Right renal cortex interstitium (tissue), 3 donors: Measurements from ENCODE around the gene MTF1. TPM values are rescaled to one million over a fixed set of nuclear protein-coding genes. Genes with fewer than 3 reads are reported as not detected.

Experiments
- DNase-seq, 3 donors: peaks; one replicate each; pipeline ENCODE4 v3.0.0-alpha.2; 2013; ENCODE audit warnings: low read depth in 3 of 3, low spot score in 2 of 3
- polyA plus RNA-seq, 3 donors: library from polyadenylated mRNA; unstranded; fragments of 120-200 nt; gene quantifications; one replicate each; pipeline ENCODE4 v1.2.1, GENCODE V29; 2013; ENCODE audit not compliant: insufficient read length in 3 of 3

The MTF1 gene
- polyA plus RNA-seq, 3 donors = 8.5 to 9.7 (median 8.8) TPM

DNA sequence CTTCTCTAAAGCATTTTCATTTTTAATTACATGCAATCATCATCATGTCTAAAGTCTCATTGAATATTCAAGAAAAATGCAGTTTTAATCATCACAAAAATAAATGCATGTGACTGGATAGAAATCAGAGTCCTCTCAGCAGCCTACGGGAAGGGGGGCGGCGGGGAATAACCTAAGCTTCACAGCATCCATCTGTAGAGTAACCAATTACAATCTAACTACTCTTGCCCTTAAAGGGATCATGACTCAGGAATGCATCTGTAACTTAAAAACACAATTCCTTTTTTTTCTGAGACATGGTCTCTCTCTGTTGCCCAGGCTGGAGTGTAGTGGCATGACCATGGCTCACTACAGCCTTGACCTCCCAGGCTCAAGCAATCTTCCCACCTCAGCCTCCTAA is 22.6 kb downstream of the MTF1 start:
- DNase-seq = no peak

GRCh38 chr1:37831809-37832208 is 27.6 kb downstream of the MTF1 start:
- DNase-seq = no peak

DNA sequence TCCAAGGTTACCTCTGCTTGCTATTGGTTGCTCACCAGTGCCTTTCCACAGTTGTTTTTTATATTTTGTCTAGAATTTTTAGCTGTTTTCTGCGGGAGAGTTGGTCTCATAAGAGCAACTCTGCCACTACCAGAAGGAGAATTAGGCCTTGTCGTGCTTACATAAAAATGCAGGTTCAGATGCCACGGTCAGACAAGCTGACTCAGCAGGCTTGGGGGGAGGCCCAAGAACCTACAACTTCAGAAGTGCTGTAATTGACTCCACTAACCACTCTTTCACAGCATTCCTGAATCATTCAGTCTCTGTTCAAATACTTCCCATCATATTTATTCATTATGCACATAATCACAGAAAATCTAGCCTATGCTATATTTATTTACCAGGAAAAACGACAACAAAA is 28.3 kb downstream of the MTF1 start:
- DNase-seq = no peak

DNA sequence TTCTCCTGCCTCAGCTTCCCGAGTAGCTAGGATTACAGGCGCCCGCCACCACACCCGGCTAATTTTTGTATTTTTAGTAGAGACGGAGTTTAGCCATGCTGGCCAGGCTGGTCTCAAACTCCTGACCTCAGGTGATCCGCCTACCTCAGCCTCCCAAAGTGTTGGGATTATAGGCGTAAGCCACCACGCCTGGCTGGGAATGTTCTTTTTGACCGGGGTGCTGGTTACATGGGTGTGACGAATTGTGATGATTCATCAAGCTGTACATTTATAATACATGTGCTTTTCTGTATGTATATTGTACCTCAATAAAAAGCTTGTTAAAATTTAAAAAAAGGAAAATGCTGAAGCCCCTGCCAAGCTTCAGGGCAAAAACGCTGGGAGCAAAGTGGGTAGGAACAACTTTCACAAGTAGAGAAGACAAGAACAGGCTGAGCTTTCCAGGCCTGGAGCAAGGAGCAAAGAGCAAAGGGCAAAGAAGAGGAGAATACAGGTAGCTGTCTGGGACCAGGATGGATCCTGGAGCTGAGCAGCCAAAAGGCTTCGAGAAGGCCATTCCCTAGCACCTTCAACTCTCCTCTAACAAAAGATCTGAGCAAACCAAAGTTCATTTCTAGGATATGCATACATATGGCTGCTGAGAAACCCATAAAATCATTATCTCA is 30.9 kb downstream of the MTF1 start:
- DNase-seq = no peak

- no peak for DNase-seq
Measured at GRCh38 chr1:37825506-37825905, 33.9 kb downstream of the MTF1 start.

GRCh38 chr1:37824001-37824400 is 35.4 kb downstream of the MTF1 start:
- DNase-seq = no peak

DNA sequence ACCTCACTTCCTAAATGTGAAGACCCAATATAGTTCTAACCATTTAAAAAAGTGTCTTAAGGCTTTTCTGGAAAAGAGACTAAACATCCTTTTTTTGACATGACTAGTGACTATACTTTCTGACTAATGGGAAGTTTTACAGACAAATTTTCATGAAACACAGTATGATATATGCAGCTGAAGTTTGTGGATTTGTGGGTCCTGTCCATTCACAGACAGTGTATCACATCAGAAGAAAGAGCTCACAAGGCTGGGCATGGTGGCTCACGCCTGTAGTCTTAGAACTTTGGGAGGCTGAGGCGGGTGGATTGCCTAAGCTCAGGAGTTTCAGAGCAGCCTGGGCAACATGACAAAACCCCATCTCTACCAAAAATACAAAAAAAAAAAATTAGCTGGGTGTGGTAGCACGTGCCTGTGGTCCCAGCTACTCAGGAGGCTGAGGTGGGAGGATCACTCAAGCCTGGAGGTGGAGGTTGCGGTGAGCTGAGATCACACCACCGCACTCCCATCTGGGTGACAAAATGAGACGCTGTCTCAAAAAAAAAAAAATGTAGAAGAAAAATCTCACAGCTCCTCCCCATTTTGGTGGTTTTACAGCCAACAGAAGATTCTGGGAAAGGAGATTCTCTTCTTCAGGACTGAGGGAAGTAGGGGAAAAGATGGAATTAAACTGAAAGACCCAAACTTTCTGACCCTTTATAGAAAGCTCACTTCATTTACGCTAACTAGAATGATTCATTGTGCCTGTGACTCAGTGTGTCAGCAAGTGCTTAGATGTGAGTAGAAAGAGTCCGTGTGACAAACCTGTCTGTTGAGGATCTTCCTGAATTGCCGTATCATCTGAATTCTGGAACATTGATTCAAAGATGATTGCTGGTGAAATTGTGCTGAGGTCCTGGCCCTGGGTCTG is 36.2 kb downstream of the MTF1 start:
- no peak for DNase-seq

DNA sequence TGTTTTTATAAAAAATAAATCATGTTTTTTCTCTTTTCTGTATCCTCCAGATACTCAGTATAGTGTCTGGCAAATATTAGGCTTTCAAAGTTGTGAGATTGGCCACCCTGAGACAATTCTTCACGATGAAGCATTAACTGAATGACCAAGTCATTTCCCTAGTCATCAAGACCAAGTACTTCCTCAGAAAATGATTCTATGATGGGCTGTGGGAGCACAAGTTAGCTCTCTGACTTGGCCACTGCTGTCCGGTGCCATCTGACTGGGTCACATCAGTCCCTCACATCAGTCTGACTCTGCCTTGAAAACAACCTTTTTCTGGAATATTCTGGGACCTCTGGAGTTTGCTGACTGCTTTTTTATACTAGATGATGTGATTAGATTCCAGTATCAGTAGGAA is 37.9 kb downstream of the MTF1 start:
- DNase-seq = no peak

DNA sequence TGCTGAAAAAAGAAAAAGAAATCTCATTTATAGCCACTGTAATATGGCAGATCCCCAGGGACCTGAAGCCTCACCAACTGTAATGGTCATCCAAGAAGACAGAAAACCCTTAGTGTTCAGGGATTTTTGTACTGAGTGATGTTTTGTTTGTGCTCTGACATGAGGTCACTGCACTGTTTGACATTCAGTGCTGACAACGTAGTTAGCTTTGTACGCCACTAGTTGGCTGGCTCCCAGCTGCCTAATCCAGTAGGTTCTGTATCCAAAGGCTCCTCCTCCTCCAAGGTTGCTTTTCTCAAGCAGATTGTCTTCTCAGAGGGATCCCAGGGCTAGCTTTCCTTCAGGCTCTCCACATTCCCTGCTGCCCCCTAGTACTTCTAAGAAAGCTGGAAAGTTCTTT is 41.9 kb downstream of the MTF1 start:
- no peak for DNase-seq

- no peak for DNase-seq
Measured at GRCh38 chr1:37814252-37814651, 45.1 kb downstream of the MTF1 start.

DNA sequence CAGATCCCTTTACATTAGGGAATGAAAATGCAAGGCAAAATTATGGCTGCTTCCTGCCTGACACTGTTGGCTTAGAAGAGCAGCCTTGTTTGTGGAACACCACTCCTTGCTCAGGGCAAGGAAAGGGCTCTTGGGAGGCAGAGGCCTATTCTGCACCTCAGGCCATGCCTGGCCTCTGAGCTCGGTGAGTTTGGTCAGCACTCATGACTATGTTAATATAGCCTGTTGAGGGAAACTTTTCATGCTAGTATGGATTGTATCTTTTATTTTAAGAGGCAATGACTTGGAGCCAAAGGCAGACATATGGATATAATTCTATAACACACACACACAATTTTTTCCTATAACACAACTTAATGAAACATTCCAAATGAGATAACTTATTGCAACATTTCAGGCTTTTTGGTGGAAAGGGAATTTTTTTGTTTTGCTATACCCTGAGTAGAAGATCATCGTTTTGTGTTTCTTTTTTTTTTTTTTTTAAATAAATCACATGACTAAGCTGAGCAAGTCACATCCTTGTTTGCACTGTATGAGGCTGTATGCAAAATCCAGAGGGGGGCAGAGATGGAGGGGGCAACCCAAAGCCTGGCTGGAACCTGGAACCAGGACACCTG is 45.8 kb downstream of the MTF1 start:
- no peak for DNase-seq

DNA sequence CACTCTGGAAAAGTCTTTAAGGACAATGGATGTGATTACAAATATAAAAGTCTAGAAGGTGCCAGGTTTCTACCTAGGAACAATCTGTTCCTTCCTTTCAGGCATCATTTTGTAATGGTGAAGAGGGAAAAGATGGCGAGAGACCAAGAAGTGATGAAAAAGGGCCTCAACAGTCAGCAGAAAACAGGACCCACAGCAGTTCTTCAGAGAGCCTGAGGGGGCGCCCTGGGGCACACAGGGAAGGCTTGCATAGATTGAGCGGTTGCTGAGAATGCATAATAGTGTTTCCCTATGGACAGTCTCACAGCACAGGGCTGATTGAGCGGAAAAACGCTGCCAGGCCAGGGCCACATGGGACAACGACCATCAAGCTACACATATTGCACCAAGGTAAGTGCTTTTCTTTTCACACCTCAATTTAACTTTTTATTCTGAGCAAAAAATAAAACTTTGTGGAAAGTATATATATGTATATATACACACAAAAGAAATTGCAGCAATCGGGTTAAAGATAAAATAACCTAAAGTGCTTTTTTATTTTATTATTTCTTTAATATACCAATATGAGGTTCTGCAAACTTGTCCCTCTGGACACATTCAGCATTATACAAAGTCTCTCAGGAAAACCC is 48.3 kb downstream of the MTF1 start:
- peak in 1 of 3 donors; percentile 32 for DNase-seq

DNA sequence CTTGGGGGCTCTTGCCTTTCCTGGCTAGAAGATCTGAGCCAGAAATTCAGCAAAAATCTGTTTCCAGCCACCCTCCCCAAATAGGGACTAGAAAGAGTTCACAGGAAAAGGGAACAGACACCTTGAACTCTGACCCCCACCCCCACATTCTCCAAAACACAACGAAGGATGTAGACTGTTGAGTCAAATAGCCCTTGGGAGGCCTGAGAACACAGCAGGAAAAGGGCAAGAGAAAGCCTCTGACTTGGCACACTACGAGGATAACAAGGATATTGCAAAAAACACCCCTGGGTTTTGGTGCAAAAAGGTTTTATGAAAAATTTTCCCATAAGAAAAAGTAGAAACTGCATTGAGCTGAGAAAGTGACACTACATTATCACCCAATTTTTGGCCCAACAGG is 49.5 kb downstream of the MTF1 start:
- no peak for DNase-seq

DNA sequence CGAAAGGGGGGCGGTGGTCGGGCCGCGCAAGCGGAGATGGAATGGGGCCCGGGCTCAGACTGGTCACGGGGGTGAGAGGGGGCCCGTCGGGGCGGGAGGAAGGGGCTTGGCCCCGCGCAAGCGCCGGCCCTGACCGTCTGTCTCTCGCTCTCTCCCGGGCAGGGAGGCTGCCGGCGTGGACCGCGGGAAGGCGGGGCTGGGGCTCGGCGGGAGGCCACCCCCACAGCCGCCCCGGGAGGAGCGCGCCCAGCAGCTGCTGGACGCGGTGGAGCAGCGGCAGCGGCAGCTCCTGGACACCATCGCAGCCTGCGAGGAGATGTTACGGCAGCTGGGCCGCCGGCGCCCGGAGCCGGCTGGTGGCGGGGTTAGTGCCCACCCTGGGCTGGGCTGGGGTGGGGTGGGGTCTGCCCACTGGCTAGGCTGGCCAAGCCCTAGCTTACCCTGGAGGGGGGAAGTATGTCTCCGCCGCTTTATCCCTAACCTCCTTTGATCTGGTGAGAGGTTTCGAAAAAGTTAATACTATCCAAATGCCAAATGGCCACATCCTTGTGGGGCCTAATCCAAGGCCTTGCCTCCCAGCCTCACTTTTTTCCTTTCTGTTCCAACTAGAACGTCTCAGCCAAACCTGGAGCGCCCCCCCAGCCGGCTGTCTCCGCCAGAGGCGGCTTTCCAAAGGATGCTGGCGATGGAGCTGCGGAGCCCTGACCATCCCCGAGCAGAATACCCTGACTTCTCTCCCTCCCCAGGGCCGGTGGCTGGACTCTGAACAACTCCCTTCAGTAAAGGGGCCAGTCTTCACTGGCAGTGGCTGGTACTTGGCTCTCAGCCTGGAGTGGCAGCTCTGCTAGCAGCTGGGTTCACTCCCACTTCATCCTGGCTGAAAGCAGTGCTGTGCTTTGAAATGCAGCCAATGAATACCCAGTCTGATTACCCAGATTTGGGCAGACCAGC is 50.7 kb downstream of the MTF1 start:
- DNase-seq = peak in 1 of 3 donors; percentile 5

DNA sequence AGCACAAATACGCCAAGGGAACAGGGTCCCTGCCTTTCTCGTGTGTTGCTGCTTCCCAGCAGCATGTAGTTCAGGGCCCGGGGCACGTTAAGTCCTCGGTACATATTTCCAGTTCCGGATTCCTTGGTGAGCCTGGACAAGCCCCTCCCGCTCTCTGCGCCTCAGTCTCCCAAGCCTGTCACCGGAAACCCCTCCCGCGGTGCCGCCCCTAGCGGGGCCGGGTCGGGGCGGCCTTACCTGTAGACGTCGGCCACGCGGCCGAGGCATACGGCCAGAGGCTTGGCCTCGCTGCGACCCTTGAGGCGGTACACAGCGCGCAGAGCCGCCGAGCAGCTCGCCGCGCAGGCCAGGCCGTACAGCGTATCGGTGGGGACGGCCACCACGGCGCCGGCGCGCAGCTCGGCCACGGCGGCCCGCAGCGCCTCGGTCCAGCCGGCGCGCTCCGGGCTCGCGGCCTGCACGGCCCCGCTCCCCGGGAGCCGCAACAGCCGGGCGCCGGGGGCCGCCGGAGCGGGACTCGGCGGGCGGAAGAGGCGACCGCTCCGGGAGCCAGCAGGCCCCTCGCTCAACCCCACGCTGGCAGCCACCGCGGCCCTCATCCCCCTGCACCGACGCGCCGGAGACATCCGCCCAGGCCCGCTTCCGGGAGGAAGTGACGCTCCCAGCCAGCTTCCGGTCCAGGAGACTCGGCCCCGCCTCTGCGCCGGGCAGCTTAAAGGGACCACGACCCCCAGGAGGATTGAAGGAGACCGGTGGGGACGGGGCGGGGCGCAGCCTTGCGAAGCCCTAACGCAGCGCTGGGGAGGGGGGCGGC is 51.6 kb downstream of the MTF1 start, which contains the start of the genes C1orf122 and YRDC:
TSS of gene C1orf122 (plus strand) at position 236 of the 814 bp plus-strand sequence. CDS start 615 bp downstream, outside the sequence.
TSS of gene YRDC (minus strand) at position 654 of the 814 bp plus-strand sequence. CDS start at position 626, 28 bp downstream.
- DNase-seq = peak in 2 of 3 donors; percentile 83 to 89

- no peak for DNase-seq
Measured at GRCh38 chr1:37807220-37807554, 52.2 kb downstream of the MTF1 start.

GRCh38 chr1:37802439-37802838 is 57.0 kb downstream of the MTF1 start:
- no peak for DNase-seq

DNA sequence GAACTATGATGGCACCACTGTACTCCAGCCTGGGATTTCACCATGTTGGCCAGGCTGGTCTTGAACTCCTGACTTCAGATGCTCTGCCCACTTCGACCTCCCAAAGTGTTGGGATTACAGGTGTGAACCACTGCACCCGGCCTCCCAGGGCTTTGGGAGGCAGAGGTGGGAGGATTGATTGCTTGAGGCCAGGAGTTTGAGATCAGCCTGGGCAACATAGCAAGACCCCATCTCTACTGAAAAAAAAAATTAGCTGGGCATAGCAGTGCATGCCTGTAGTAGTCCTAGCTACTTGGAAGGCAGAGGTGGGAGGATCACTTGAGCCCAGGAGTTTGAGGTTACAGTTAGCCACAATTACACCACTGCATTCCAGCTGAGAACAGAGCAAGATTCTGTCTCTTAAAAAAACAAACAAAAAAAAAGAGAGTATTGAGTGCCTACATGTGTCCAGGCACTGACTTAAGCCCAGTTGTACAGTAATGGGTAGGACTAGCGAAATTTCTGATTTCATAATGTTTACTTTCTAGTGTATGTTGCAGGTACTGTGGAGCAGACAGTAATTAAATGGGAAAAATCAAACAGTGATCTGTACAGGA is 61.5 kb downstream of the MTF1 start:
- DNase-seq = no peak
